ENCODE data around the gene HK2. TPM values are rescaled to one million over a fixed set of nuclear protein-coding genes. Genes with fewer than 3 reads are reported as not detected.

Gene HK2
- polyA plus RNA-seq, 2 of the 4 experiments (the other 2 are of a cell fraction) = 0.37 to 1.2 TPM

- Histone ChIP-seq H3K27ac (no peak overlapping the region), H3K4me1 (no peaks in the 10 kb centered on the region), H3K4me2 (no peak overlapping the region), H3K9me3 (no peaks in the 10 kb centered on the region), H3K4me3 (no peak overlapping the region)
- TF ChIP-seq RFX5 (IDR thresholded peaks at IDR 0.05) (no peak), GATA3 (IDR thresholded peaks at IDR 0.05; ENCODE audit: borderline replicate concordance) (no peak), HEYL (CRISPR knock-in tag; IDR thresholded peaks at IDR 0.05) (no peak), MYC (IDR thresholded peaks at IDR 0.05; ENCODE audit: borderline replicate concordance, low read length) (no peak), EP300 (IDR thresholded peaks at IDR 0.05) (no peak), HOXB5 (CRISPR knock-in tag; IDR thresholded peaks at IDR 0.05) (no peak), TFCP2L1 (CRISPR knock-in tag; IDR thresholded peaks at IDR 0.05) (no peak), MAZ (IDR thresholded peaks at IDR 0.05; ENCODE audit: borderline replicate concordance, low read depth, low read length) (no peak), NFE2L2 (conservative IDR thresholded peaks at IDR 0.05; ENCODE audit: low read length) (no peak), POLR2A (IDR thresholded peaks at IDR 0.05; ENCODE audit: low read length) (no peak), SMC3 (IDR thresholded peaks at IDR 0.05) (no peak), KDM5A (IDR thresholded peaks at IDR 0.05) (no peak)
- DNase-seq (ENCODE audit: low read depth in 1 of 2, low spot score in 1 of 2) (no peak), ATAC-seq (no peak), FAIRE-seq (no peak)
- ChIA-PET CTCF (interaction anchor here (0.9 to 10.6 kb wide), 17 partner anchors 8 to 326 kb away, joined by 3 to 238 read pairs (median 4); partner anchors contain the start of genes HK2 and TACR1), POLR2A (interaction anchor here (0.7 kb wide), 1 partner anchor 133 kb away, joined by 3 read pairs; no protein-coding TSS in a partner anchor)
- 78% methylated on average over 26 of the region's 26 CpGs for WGBS (ENCODE audit: missing lambda C conversion rate)
Measured at GRCh38 chr2:74873678-74874640, 40.0 kb downstream of the HK2 start.

DNA sequence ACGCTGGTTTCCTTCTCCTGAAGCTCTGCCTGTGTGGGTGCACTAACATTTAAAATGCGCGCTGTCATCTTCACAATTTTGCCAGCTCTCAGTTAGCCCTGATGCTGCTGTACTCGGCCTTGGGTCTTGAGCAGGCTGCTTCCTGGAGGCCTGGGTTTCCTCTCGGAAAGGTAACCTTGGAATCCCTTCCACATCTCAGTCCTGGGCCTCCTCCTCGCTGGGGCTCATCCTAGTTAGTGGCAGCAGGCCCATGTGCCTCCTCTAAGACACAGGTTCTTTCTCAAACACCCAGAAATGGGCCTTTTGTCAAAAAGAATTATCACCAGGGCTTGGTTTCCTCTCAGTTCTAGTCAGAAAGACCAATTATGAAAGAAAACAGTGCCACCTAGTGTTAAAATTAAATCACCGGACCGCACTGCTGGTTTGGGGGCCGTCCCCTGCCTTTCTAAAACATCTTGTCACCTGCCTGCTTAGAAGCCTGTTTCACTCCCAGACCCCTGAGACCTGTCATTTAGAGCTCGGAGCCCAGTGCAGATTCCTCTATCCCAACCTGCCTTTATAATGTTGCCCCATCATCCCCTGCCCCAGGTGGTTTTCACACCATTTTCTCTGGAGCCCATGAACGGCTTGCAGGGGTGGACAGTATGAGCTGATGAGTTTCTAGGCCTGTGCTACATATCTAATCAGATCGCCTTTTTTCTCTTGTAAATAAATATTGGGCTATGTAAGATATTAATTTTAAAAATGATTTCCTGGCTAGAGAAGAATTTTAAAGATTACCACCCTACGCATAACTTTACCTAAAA, 42.4 kb downstream of the HK2 start:
- no peaks in the 10 kb centered on the region for H3K9me3 ChIP-seq
- H3K4me3 ChIP-seq = no peak overlapping the region
- TF ChIP-seq SMC3 (IDR thresholded peaks at IDR 0.05) = peak; percentile 94
- no peak for TF ChIP-seq MYC (IDR thresholded peaks at IDR 0.05; ENCODE audit: borderline replicate concordance, low read length)
- TF ChIP-seq, protein P1, sequence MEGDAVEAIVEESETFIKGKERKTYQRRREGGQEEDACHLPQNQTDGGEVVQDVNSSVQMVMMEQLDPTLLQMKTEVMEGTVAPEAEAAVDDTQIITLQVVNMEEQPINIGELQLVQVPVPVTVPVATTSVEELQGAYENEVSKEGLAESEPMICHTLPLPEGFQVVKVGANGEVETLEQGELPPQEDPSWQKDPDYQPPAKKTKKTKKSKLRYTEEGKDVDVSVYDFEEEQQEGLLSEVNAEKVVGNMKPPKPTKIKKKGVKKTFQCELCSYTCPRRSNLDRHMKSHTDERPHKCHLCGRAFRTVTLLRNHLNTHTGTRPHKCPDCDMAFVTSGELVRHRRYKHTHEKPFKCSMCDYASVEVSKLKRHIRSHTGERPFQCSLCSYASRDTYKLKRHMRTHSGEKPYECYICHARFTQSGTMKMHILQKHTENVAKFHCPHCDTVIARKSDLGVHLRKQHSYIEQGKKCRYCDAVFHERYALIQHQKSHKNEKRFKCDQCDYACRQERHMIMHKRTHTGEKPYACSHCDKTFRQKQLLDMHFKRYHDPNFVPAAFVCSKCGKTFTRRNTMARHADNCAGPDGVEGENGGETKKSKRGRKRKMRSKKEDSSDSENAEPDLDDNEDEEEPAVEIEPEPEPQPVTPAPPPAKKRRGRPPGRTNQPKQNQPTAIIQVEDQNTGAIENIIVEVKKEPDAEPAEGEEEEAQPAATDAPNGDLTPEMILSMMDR (IDR thresholded peaks at IDR 0.05) = peak; percentile 89
- peak; percentile 89 to 94 for TF ChIP-seq RAD21 (conservative IDR thresholded peaks at IDR 0.05 in 1 of 2, IDR thresholded peaks at IDR 0.05 in 1 of 2)
- TF ChIP-seq BCL3 (IDR thresholded peaks at IDR 0.05) = no peak
- ATAC-seq (peak; percentile 82 to 94), FAIRE-seq (no peak), DNase-seq (ENCODE audit: low read depth in 1 of 2, low spot score in 1 of 2) (peak; percentile 57 to 65)
- H3K4me1 ChIP-seq = no peaks in the 10 kb centered on the region
- no peak overlapping the region for H3K4me2 ChIP-seq
- CTCF ChIA-PET = interaction anchor here (0.6 to 10.6 kb wide), 57 partner anchors 9 to 699 kb away, joined by 3 to 238 read pairs (median 5); partner anchors contain the start of genes CCDC142 and HK2
- POLR2A ChIA-PET = no interaction called here
- 52% methylated on average over 13 of the region's 13 CpGs for WGBS (ENCODE audit: missing lambda C conversion rate)
- H3K27ac ChIP-seq = 0 out of 6 replicates have a peak overlapping the region, but pooled peaks of 1 of the 2 experiments have one; percentile 21

GRCh38 chr2:74877376-74877775, 43.4 kb downstream of the HK2 start:
- H3K9me3 ChIP-seq = no peaks in the 10 kb centered on the region
- ChIA-PET POLR2A (no interaction called here), CTCF (interaction anchor here (0.6 to 10.6 kb wide), 37 partner anchors 9 to 395 kb away, joined by 3 to 238 read pairs (median 7); partner anchors contain the start of genes CCDC142 and HK2)
- WGBS (ENCODE audit: missing lambda C conversion rate) = 60% methylated on average over 6 of the region's 6 CpGs
- no peaks in the 10 kb centered on the region for H3K4me1 ChIP-seq
- TF ChIP-seq HMGXB4 (CRISPR knock-in tag; IDR thresholded peaks at IDR 0.05; ENCODE audit: borderline replicate concordance) (no peak), RARB (CRISPR knock-in tag; IDR thresholded peaks at IDR 0.05) (no peak), USF2 (IDR thresholded peaks at IDR 0.05) (no peak), SMC3 (IDR thresholded peaks at IDR 0.05) (no peak), RCOR1 (IDR thresholded peaks at IDR 0.05; ENCODE audit: low read depth, low read length) (no peak)
- TF ChIP-seq, protein P2, sequence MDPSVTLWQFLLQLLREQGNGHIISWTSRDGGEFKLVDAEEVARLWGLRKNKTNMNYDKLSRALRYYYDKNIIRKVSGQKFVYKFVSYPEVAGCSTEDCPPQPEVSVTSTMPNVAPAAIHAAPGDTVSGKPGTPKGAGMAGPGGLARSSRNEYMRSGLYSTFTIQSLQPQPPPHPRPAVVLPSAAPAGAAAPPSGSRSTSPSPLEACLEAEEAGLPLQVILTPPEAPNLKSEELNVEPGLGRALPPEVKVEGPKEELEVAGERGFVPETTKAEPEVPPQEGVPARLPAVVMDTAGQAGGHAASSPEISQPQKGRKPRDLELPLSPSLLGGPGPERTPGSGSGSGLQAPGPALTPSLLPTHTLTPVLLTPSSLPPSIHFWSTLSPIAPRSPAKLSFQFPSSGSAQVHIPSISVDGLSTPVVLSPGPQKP (IDR thresholded peaks at IDR 0.05; ENCODE audit: low read depth, low read length) = no peak
- DNase-seq (ENCODE audit: low read depth in 1 of 2, low spot score in 1 of 2) (no peak), ATAC-seq (no peak), FAIRE-seq (no peak)
- no peak overlapping the region for H3K4me2 ChIP-seq
- no peak overlapping the region for H3K27ac ChIP-seq
- H3K4me3 ChIP-seq = no peak overlapping the region

Data from A549 (cell line).